HepG2 (cell line): ENCODE results near the gene ANKRD49.

Source experiments
- CHCHD3 ChIP-seq: sonication (generic); formaldehyde crosslinking; IDR thresholded peaks from 2 replicates; pipeline ENCODE4 v1.8.0; 2022; ENCODE audit warnings: mild to moderate bottlenecking, missing genetic modification reagents, moderate library complexity
- HDAC2 ChIP-seq: sonication (generic); formaldehyde crosslinking; IDR thresholded peaks from 2 replicates; pipeline ENCODE4 v1.4.0; 2020; ENCODE audit warnings: missing genetic modification reagents
- KLF6 ChIP-seq: IDR thresholded peaks from 2 replicates; pipeline ENCODE4 v1.8.0; 2016; ENCODE audit warnings: missing biosample characterization, missing genetic modification reagents
- MXI1 ChIP-seq: IDR thresholded peaks from 3 replicates; pipeline ENCODE4 v1.6.1; 2012; ENCODE audit warnings: low read depth, low read length, inconsistent platforms, borderline replicate concordance
- PHF20 ChIP-seq: sonication (generic); formaldehyde crosslinking; IDR thresholded peaks from 2 replicates; pipeline ENCODE4 v1.5.0; 2020; ENCODE audit warnings: mild to moderate bottlenecking, missing genetic modification reagents
- RXRA ChIP-seq: sonication (generic); formaldehyde crosslinking; IDR thresholded peaks from 2 replicates; pipeline ENCODE4 v1.5.1; 2020; ENCODE audit warnings: missing genetic modification reagents
- ZBTB8A ChIP-seq: sonication (generic); formaldehyde crosslinking; IDR thresholded peaks from 2 replicates; pipeline ENCODE4 v1.4.0; 2020; ENCODE audit warnings: mild to moderate bottlenecking, low read depth, missing genetic modification reagents, borderline replicate concordance
- ZFX ChIP-seq: sonication (generic); formaldehyde crosslinking; IDR thresholded peaks from 2 replicates; pipeline ENCODE4 v1.4.0; 2020; ENCODE audit warnings: mild to moderate bottlenecking, low read depth, missing genetic modification reagents, moderate library complexity
- TF ChIP-seq, protein P1 (sequence below): IDR thresholded peaks from 2 replicates; pipeline ENCODE4 v1.6.1; 2016; ENCODE audit warnings: missing genetic modification reagents, missing compliant biosample characterization
- TF ChIP-seq, protein P2 (sequence below): sonication (generic); formaldehyde crosslinking; IDR thresholded peaks from 2 replicates; pipeline ENCODE4 v1.5.1; 2020; ENCODE audit warnings: missing genetic modification reagents, mild to moderate bottlenecking, borderline replicate concordance
- TF ChIP-seq, protein P3 (sequence below): sonication (generic); formaldehyde crosslinking; IDR thresholded peaks from 2 replicates; pipeline ENCODE4 v1.5.0; 2020; ENCODE audit warnings: mild to moderate bottlenecking, missing genetic modification reagents, moderate library complexity
- TF ChIP-seq, protein P4 (sequence below): sonication (generic); formaldehyde crosslinking; IDR thresholded peaks from 2 replicates; pipeline ENCODE4 v1.5.1; 2020; ENCODE audit warnings: mild to moderate bottlenecking, missing genetic modification reagents

DNA sequence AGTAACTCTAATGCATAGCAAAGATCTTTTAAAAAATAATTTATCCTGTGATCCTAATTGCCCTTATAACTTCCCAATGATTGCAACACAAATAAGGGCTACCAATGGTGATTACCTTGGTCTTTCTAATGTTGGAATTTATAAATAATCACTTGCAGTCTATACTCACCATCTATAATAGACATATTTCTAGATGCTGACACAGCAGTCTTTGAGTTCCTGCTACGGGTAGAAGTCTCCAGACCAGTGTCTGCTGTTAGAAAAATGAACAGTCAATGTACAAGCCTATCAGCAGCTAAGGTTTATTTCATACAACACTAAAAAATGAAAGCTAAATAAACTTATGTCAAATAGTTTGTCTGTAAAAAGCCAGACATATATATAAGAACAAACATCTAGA is 48.1 kb upstream of the ANKRD49 start:
- TF ChIP-seq HDAC2, result no peak
- no peak for TF ChIP-seq RXRA (CRISPR knock-in tag)
- no peak for TF ChIP-seq KLF6 (CRISPR knock-in tag)
- TF ChIP-seq, protein P1, sequence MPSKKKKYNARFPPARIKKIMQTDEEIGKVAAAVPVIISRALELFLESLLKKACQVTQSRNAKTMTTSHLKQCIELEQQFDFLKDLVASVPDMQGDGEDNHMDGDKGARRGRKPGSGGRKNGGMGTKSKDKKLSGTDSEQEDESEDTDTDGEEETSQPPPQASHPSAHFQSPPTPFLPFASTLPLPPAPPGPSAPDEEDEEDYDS, result no peak
- no peak for TF ChIP-seq ZFX (CRISPR knock-in tag)
- TF ChIP-seq CHCHD3 (CRISPR knock-in tag), result no peak
- TF ChIP-seq, protein P2, sequence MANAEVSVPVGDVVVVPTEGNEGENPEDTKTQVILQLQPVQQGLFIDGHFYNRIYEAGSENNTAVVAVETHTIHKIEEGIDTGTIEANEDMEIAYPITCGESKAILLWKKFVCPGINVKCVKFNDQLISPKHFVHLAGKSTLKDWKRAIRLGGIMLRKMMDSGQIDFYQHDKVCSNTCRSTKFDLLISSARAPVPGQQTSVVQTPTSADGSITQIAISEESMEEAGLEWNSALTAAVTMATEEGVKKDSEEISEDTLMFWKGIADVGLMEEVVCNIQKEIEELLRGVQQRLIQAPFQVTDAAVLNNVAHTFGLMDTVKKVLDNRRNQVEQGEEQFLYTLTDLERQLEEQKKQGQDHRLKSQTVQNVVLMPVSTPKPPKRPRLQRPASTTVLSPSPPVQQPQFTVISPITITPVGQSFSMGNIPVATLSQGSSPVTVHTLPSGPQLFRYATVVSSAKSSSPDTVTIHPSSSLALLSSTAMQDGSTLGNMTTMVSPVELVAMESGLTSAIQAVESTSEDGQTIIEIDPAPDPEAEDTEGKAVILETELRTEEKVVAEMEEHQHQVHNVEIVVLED (CRISPR knock-in tag), result no peak
- TF ChIP-seq, protein P3, sequence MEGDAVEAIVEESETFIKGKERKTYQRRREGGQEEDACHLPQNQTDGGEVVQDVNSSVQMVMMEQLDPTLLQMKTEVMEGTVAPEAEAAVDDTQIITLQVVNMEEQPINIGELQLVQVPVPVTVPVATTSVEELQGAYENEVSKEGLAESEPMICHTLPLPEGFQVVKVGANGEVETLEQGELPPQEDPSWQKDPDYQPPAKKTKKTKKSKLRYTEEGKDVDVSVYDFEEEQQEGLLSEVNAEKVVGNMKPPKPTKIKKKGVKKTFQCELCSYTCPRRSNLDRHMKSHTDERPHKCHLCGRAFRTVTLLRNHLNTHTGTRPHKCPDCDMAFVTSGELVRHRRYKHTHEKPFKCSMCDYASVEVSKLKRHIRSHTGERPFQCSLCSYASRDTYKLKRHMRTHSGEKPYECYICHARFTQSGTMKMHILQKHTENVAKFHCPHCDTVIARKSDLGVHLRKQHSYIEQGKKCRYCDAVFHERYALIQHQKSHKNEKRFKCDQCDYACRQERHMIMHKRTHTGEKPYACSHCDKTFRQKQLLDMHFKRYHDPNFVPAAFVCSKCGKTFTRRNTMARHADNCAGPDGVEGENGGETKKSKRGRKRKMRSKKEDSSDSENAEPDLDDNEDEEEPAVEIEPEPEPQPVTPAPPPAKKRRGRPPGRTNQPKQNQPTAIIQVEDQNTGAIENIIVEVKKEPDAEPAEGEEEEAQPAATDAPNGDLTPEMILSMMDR (CRISPR knock-in tag), result no peak
- TF ChIP-seq PHF20, result no peak
- TF ChIP-seq, protein P4, sequence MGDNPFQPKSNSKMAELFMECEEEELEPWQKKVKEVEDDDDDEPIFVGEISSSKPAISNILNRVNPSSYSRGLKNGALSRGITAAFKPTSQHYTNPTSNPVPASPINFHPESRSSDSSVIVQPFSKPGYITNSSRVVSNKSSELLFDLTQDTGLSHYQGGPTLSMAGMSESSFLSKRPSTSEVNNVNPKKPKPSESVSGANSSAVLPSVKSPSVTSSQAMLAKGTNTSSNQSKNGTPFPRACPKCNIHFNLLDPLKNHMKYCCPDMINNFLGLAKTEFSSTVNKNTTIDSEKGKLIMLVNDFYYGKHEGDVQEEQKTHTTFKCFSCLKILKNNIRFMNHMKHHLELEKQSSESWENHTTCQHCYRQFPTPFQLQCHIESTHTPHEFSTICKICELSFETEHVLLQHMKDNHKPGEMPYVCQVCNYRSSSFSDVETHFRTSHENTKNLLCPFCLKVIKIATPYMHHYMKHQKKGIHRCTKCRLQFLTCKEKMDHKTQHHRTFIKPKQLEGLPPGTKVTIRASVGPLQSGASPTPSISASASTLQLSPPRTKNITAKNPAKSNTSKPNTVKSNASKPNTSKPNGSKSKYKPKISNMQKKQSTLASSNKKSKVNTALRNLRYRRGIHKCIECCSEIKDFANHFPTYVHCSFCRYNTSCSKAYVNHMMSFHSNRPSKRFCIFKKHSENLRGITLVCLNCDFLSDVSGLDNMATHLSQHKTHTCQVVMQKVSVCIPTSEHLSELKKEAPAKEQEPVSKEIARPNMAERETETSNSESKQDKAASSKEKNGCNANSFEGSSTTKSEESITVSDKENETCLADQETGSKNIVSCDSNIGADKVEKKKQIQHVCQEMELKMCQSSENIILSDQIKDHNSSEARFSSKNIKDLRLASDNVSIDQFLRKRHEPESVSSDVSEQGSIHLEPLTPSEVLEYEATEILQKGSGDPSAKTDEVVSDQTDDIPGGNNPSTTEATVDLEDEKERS (CRISPR knock-in tag), result no peak
- TF ChIP-seq MXI1, result no peak
- no peak for TF ChIP-seq ZBTB8A (CRISPR knock-in tag)
